Endometrial microvascular endothelial cells (primary cell): ENCODE data around the gene ETV6. TPM values are rescaled to one million over a fixed set of nuclear protein-coding genes. Genes with fewer than 3 reads are reported as not detected.
"Not testable (repeated sequence)": the region's sequence is repeated elsewhere in the genome, so short reads cannot be mapped to it uniquely, and the experiment has no call there.

ENCODE experiments used
- in situ Hi-C: cut with HindIII; loops from 2 replicates; pipeline ENCODE4 v1.10.0; 2017; ENCODE audit warnings: low sequenced_read_pairs, low pct_unique_long_range_greater_than_20kb; ENCODE audit errors: inconsistent ontology term
- total RNA-seq: library from RNA; depleted of rRNA; stranded (reverse); fragments of >200 nt; gene quantifications from one replicate; pipeline ENCODE4 v1.2.3, GENCODE V29; 2015; ENCODE audit errors: inconsistent ontology term

Gene ETV6
- total RNA-seq, 1 donor from 2014 or later, result 12.6 TPM

DNA sequence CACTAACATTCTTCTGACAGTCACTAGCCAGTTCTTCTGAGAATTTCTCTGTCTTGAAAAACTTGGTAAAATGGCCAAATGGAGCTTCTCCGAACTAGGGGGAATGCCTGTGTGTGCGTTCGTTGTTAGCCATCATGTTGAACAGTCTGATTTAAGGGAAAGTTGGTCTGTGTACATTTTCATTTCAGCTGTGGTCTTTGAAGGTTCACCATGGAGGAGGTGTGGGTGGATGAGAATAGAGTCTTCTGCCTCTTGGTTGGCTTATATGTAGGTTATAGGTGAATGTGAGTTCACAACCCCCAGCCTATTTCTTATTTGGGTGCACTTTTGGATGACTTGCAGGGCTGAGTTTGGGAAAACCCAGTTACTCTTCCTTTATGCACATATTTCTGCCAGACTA, 12.9 kb downstream of the ETV6 start:
- in situ Hi-C loops, result loop anchor here (10.0 kb wide), 1 partner anchor 202 kb away; no protein-coding TSS in a partner anchor

GRCh38 chr12:11663130-11663529, 13.7 kb downstream of the ETV6 start:
- in situ Hi-C loops, result loop anchor here (10.0 kb wide), 1 partner anchor 202 kb away; no protein-coding TSS in a partner anchor

DNA sequence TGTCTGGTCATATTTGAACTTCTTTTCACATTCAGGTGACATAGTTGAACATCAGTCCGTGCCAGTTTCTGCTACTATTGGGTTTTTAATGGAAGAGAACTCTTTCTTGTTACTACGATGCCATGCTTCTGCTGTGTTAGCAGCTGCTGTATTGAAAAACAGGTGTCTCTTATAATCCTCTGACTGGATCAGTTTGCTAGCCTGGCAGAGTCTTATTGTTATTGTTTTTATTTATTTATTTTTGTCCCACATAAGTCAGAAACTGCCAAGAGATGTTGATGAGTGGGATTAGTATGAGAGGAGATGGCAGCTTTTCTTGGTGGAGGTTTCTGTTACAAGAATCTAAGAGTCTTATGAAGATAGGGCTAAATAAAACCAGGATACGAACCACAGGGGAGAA, 14.6 kb downstream of the ETV6 start:
- in situ Hi-C loops, result loop anchor here (10.0 kb wide), 1 partner anchor 201 kb away; no protein-coding TSS in a partner anchor

GRCh38 chr12:11666131-11667050, 16.9 kb downstream of the ETV6 start:
- in situ Hi-C loops, result loop anchor here (10.0 kb wide), 1 partner anchor 198 kb away; no protein-coding TSS in a partner anchor

- in situ Hi-C loops, result loop anchor here (10.0 kb wide), 1 partner anchor 198 kb away; no protein-coding TSS in a partner anchor
These were observed 17.7 kb downstream of the ETV6 start for GRCh38 chr12:11667171-11667570.

- in situ Hi-C loops, result loop anchor here (10.0 kb wide), 1 partner anchor 196 kb away; no protein-coding TSS in a partner anchor
These were observed 19.1 kb downstream of the ETV6 start for GRCh38 chr12:11668611-11669010.

DNA sequence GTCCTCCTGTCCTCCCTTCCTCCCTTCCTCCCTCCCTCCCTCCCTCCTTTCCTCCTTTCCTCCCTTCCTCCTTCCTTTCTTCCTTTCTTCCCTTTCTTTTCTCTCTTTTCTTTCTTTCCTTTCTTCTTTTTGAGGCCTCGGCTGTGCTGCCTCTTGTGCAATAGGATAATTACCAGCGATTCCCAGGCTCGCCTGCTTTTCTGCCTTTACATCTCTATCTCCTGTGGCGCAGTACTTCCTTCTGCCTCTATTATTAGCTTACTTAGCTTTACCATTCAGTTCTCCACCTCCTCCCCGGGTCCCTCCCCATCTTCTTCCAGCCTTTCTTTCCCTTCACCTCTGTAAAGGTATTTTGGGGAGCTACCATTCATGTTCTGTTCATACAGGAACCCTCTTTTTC, 19.9 kb downstream of the ETV6 start:
- in situ Hi-C loops, result loop anchor here (10.0 kb wide), 1 partner anchor 195 kb away; no protein-coding TSS in a partner anchor

- in situ Hi-C loops, result no loop called here
These were observed 23.1 kb downstream of the ETV6 start for GRCh38 chr12:11672256-11673191.

- in situ Hi-C loops, result no loop called here
These were observed 24.4 kb downstream of the ETV6 start for GRCh38 chr12:11673666-11674461.

DNA sequence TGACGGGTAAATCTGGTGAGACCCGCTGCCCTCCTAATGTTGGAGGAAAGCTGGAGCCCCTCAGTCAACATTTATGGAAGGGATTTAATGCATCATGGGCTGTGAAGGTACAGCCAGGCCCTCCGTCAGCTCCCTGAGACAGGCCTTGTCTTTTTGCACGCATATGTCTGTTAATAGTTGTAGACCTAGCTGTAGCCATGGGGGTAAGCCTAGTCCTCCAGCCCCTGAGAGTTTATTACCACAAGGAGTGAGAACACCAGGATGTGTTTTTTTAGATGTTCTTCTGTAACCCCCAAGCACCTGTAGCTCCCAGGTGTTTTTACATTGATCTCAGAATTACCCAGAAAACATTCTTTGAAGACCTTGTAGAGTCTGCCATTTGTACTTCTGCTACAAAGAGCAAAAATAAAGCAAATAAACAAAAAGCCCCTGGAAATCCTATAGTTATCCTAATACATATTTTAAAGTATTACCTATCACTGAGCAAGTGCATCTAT, 25.5 kb downstream of the ETV6 start:
- in situ Hi-C loops, result no loop called here

GRCh38 chr12:11676052-11676451, 26.6 kb downstream of the ETV6 start:
- in situ Hi-C loops, result no loop called here

DNA sequence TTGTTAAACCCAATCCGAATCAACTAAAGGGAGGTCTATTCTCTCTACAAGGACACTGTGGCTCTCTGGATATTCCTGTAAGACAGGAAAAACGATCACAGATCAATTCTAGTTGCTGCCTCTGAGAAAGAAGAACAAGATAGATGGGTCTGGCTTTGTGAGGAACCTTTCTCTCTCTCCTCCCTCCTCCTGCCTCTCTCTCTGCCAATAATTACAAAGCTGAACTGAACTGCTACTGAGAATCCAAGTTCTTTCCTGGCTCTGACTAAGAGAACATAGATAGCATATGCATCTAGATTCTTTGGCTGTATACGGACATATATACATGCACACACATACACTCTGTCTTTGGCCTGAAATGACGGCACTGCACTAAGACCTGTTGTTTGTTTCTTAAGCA, 27.6 kb downstream of the ETV6 start:
- in situ Hi-C loops, result no loop called here

- in situ Hi-C loops, result no loop called here
These were observed 28.3 kb downstream of the ETV6 start for GRCh38 chr12:11677752-11678151.

- in situ Hi-C loops, result no loop called here
These were observed 29.3 kb downstream of the ETV6 start for GRCh38 chr12:11678781-11679180.

DNA sequence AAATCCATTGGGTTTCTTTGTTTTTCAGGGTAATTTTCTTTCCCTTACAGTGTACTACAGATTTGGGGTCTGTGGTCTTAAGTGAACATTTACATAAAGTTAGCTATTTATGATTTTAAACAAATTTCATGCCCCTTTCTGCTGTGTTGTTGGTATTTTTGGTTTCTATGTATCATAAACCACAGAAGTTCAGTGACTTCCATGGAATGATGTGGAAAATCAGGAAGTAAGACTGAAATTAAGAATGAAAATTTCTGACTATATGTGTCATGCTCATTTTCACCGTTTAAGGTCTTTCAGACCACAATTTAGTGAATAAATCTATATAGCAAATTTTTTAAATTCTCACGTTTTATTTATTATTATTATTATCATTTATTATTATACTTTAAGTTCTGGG, 31.7 kb downstream of the ETV6 start:
- in situ Hi-C loops, result no loop called here

- in situ Hi-C loops, result not testable (repeated sequence)
These were observed 32.2 kb downstream of the ETV6 start for GRCh38 chr12:11681695-11682094.

GRCh38 chr12:11684393-11684792, 34.9 kb downstream of the ETV6 start:
- in situ Hi-C loops, result no loop called here

DNA sequence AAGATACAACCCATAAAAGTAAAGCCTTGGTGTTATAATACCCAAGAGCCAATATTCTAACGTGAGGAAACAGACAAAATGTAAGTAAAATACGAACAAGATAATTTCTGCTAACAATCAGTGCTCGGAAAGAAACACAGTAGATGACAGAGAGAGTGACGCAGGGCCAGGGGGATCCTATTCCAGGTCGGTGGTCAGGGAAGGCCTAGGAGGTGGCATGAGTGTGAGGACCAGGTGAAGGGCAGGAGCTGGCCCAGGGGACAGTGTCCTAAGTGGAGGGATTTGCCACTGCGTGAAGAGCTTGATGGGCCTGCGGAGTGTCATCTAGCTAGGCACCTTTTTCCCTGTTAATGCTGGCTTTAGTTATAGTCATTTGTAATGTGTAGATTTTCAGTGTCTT, 35.3 kb downstream of the ETV6 start:
- in situ Hi-C loops, result no loop called here
